HCT116 (cell line): ENCODE measurements around the gene PTTG1IP. TPM values are rescaled to one million over a fixed set of nuclear protein-coding genes. Genes with fewer than 3 reads are reported as not detected.

Source experiments
- ATAC-seq: fragments of 200-7000 bp; cut with Tn5 transposase; 2 replicates; pipeline ENCODE4 v1.9.1; 2020; ENCODE audit warnings: mild to moderate bottlenecking, moderate library complexity
- BruUV-seq: library from RNA; stranded (reverse); fragments of 400-500 nt; replicated peaks from 2 replicates; lab custom pipeline; 2021; lab: Mats Ljungman, UMichigan
- CTCF ChIA-PET: fragments of 300-600 bp; sonication (Branson Sonifier 250); formaldehyde crosslinking; loops from one replicate; lab custom pipeline; 2021; ENCODE audit warnings: antibody characterized with exemption; lab: Charles Lee
- POLR2A ChIA-PET: fragments of 300-600, 350-600 bp; sonication (Branson Sonifier 250); formaldehyde crosslinking; loops from one replicate; lab custom pipeline; 2021; ENCODE audit warnings: antibody characterized with exemption; lab: Charles Lee
- RAD21 ChIA-PET, 2 experiments: fragments of 300-600 bp; sonication (Branson Sonifier 250); formaldehyde crosslinking; loops; one replicate each; lab custom pipeline; 2023; ENCODE audit warnings: low total read pairs in 2 of 2; ENCODE audit not compliant: uncharacterized antibody in 2 of 2, unreplicated experiment in 2 of 2, low non-redundant PET in 1 of 2; lab: Charles Lee
- DNase-seq: peaks from one replicate; pipeline ENCODE4 v3.0.0-alpha.2; 2010; ENCODE audit warnings: low read depth, low spot score
- H2AFZ ChIP-seq: fragments of 200-600 bp; shearing (Covaris generic), sonication (generic); 2 replicates; pipeline ENCODE4 v1.6.1; 2017; ENCODE audit warnings: low read depth, mixed run types, mixed read lengths, antibody characterized with exemption, low read length; ENCODE audit not compliant: poor library complexity, severe bottlenecking
- H3K27ac ChIP-seq: 2 replicates; pipeline ENCODE4 v1.5.1; 2012; ENCODE audit warnings: low read depth, low read length
- H3K27me3 ChIP-seq: fragments of 200-600 bp; sonication (generic); 2 replicates; pipeline ENCODE4 v1.6.1; 2016; ENCODE audit warnings: mixed run types, low read length, mixed read lengths; ENCODE audit not compliant: insufficient read depth
- H3K36me3 ChIP-seq, 2 experiments: fragments of 200-500 bp in 1 of 2; fragments of 200-600 bp in 1 of 2; sonication (Bioruptor generic) in 1 of 2; sonication (generic) in 1 of 2; 2 replicates each; pipeline versions ENCODE4 v1.5.1 to v1.6.1; 2014 to 2016; ENCODE audit warnings: low read length in 2 of 2, inconsistent platforms in 1 of 2, mixed read lengths in 1 of 2, mixed run types in 1 of 2; ENCODE audit not compliant: insufficient read depth in 2 of 2, control insufficient read depth in 1 of 2
- H3K4me1 ChIP-seq, 2 experiments: fragments of 200-600 bp in 1 of 2; sonication (generic) in 1 of 2; 2 replicates each; pipeline versions ENCODE4 v1.5.1 to v1.6.1; 2012 to 2017; ENCODE audit warnings: low read length in 2 of 2, inconsistent platforms in 1 of 2, mild to moderate bottlenecking in 1 of 2, mixed read lengths in 1 of 2, mixed run types in 1 of 2, moderate library complexity in 1 of 2; ENCODE audit not compliant: insufficient read depth in 2 of 2, control insufficient read depth in 1 of 2
- H3K4me2 ChIP-seq: fragments of 200-600 bp; sonication (generic); 2 replicates; pipeline ENCODE4 v1.6.1; 2017; ENCODE audit warnings: mixed run types, low read length, mixed read lengths
- H3K4me3 ChIP-seq, 2 experiments: fragments of 200-600 bp in 1 of 2; sonication (generic) in 1 of 2; replicated peaks in 1 of 2; 2 replicates each; pipeline ENCODE4 v1.5.1; 2011 to 2016; ENCODE audit warnings: low read length in 2 of 2, control low read depth in 1 of 2, low read depth in 1 of 2, mild to moderate bottlenecking in 1 of 2, mixed read lengths in 1 of 2, mixed run types in 1 of 2
- H3K79me2 ChIP-seq: fragments of 200-600 bp; sonication (generic); 2 replicates; pipeline ENCODE4 v1.6.1; 2017; ENCODE audit warnings: mild to moderate bottlenecking, mixed run types, low read length, moderate library complexity, mixed read lengths; ENCODE audit not compliant: insufficient read depth
- H3K9ac ChIP-seq: fragments of 200-600 bp; sonication (generic); 2 replicates; pipeline ENCODE4 v1.6.1; 2016; ENCODE audit warnings: low read length, mixed read lengths
- H3K9me2 ChIP-seq: fragments of 200-600 bp; sonication (generic), shearing (Covaris generic); 2 replicates; pipeline ENCODE4 v1.6.1; 2017; ENCODE audit warnings: mixed run types, mild to moderate bottlenecking, moderate library complexity; ENCODE audit not compliant: insufficient read depth
- H3K9me3 ChIP-seq, 2 experiments: fragments of 200-500 bp in 1 of 2; fragments of 200-600 bp in 1 of 2; sonication (Bioruptor generic) in 1 of 2; sonication (generic) in 1 of 2; 2 replicates each; pipeline ENCODE4 v1.6.1; 2014 to 2017; ENCODE audit warnings: low read length in 2 of 2, mixed read lengths in 2 of 2, inconsistent platforms in 1 of 2, low read depth in 1 of 2, mild to moderate bottlenecking in 1 of 2, mixed run types in 1 of 2, moderate library complexity in 1 of 2; ENCODE audit not compliant: control insufficient read depth in 1 of 2, insufficient read depth in 1 of 2
- H4K20me1 ChIP-seq: fragments of 200-600 bp; sonication (generic), shearing (Covaris generic); 2 replicates; pipeline ENCODE4 v1.6.1; 2017; ENCODE audit warnings: mixed run types, mild to moderate bottlenecking, moderate library complexity; ENCODE audit not compliant: insufficient read depth
- ELF1 ChIP-seq: IDR thresholded peaks from 2 replicates; pipeline ENCODE4 v1.6.1; 2012; ENCODE audit warnings: low read depth, borderline replicate concordance
- EZH2 ChIP-seq: fragments of 200-600 bp; sonication (generic); IDR thresholded peaks from 2 replicates; pipeline ENCODE4 v1.6.1; 2017; ENCODE audit warnings: antibody characterized with exemption, mixed run types
- POLR2AphosphoS5 ChIP-seq: IDR thresholded peaks from 2 replicates; pipeline ENCODE4 v1.6.1; 2011; ENCODE audit warnings: mild to moderate bottlenecking, low read depth, low read length, moderate library complexity
- RAD21 ChIP-seq: IDR thresholded peaks from 2 replicates; pipeline ENCODE4 v1.6.1; 2012; ENCODE audit warnings: low read depth, mild to moderate bottlenecking
- SP1 ChIP-seq: IDR thresholded peaks from 2 replicates; pipeline ENCODE4 v1.6.1; 2012; ENCODE audit warnings: low read depth
- TCF7L2 ChIP-seq: IDR thresholded peaks from 2 replicates; pipeline ENCODE4 v1.7.0; 2011; ENCODE audit warnings: borderline replicate concordance, inconsistent platforms; ENCODE audit not compliant: insufficient read depth, insufficient read length; ENCODE audit errors: extremely low read depth
- YY1 ChIP-seq: IDR thresholded peaks from 2 replicates; pipeline ENCODE4 v1.6.1; 2011; ENCODE audit warnings: low read length, low read depth, moderate library complexity, mild to moderate bottlenecking; ENCODE audit not compliant: insufficient replicate concordance; ENCODE audit errors: extremely low read depth
- ZFX ChIP-seq: fragments of 450-650 bp; IDR thresholded peaks from 2 replicates; pipeline ENCODE4 v1.6.1; 2017
- intact Hi-C: fragments of 100-400 bp; cut with micrococcal nuclease; formaldehyde crosslinking; loops from 2 replicates; pipeline ENCODE4 v1.10.0; 2022
- total RNA-seq: library from RNA; stranded (reverse); gene quantifications from one replicate; pipeline ENCODE4 v1.2.1, GENCODE V29; 2021; ENCODE audit not compliant: unreplicated experiment
- TF ChIP-seq, protein P1 (sequence below), 3 experiments: fragments of 200-600 bp in 1 of 3; sonication (generic) in 1 of 3; IDR thresholded peaks in 2 of 3; conservative IDR thresholded peaks in 1 of 3; 2 replicates each; pipeline ENCODE4 v1.5.1; 2012 to 2017; ENCODE audit warnings: low read depth in 2 of 3, low read length in 2 of 3, antibody characterized with exemption in 1 of 3, borderline replicate concordance in 1 of 3, control low read depth in 1 of 3, mild to moderate bottlenecking in 1 of 3, mixed read lengths in 1 of 3, mixed run types in 1 of 3, moderate library complexity in 1 of 3; ENCODE audit not compliant: insufficient read depth in 1 of 3
- TF ChIP-seq, protein P2 (sequence below): IDR thresholded peaks from 2 replicates; pipeline ENCODE4 v1.6.1; 2012; ENCODE audit warnings: low read depth
- TF ChIP-seq, protein P3 (sequence below): IDR thresholded peaks from 2 replicates; pipeline ENCODE4 v1.6.1; 2012
- TF ChIP-seq, protein P4 (sequence below): IDR thresholded peaks from 2 replicates; pipeline ENCODE4 v1.6.1; 2011; ENCODE audit warnings: mild to moderate bottlenecking, low read length, moderate library complexity; ENCODE audit not compliant: insufficient replicate concordance; ENCODE audit errors: extremely low read depth
- TF ChIP-seq, protein P5 (sequence below): IDR thresholded peaks from 2 replicates; pipeline ENCODE4 v1.6.1; 2012

The PTTG1IP gene
- total RNA-seq, 1 experiment from 2014 or later, result 83.4 TPM

DNA sequence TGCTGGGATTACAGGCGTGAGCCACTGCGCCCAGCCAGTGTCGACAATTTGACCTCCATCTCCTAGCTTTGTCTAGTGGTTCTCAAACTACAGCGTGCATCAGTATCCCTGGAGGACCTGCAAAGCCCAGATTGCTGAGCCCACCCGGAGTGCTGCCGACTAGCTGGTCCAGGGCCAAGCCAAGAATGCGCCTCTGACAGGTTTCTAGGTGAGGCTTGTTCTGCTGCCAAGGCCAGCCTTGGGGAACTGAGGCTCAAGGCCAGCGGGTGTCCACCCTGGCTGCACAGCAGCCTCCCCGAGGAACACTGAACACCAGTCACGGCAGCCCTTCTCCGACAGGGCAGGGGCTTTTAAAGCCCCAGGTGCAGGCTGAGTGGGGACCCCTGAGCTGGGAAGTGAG lies 9.8 kb upstream of the PTTG1IP start:
- ChIA-PET POLR2A (interaction anchor here (1.2 kb wide), 1 partner anchor 10 kb away, joined by 6 read pairs; the partner anchor contains the start of gene PTTG1IP), CTCF (no interaction called here)
- ATAC-seq (no peak), DNase-seq (no peak)
- Histone ChIP-seq H3K4me2 (no peak overlapping the region), H3K4me3 (no peak overlapping the region), H3K27me3 (peaks cover 4% of the 10 kb centered on the region; the same call in 1 of the 2 replicates), H3K36me3 (no peaks in the 10 kb centered on the region), H2AFZ (no peak overlapping the region), H3K9me3 (no peaks in the 10 kb centered on the region), H3K9ac (no peak overlapping the region), H4K20me1 (no peaks in the 10 kb centered on the region)
- intact Hi-C loops, result no loop called here
- no TSS peak for BruUV-seq
- TF ChIP-seq, protein P1, sequence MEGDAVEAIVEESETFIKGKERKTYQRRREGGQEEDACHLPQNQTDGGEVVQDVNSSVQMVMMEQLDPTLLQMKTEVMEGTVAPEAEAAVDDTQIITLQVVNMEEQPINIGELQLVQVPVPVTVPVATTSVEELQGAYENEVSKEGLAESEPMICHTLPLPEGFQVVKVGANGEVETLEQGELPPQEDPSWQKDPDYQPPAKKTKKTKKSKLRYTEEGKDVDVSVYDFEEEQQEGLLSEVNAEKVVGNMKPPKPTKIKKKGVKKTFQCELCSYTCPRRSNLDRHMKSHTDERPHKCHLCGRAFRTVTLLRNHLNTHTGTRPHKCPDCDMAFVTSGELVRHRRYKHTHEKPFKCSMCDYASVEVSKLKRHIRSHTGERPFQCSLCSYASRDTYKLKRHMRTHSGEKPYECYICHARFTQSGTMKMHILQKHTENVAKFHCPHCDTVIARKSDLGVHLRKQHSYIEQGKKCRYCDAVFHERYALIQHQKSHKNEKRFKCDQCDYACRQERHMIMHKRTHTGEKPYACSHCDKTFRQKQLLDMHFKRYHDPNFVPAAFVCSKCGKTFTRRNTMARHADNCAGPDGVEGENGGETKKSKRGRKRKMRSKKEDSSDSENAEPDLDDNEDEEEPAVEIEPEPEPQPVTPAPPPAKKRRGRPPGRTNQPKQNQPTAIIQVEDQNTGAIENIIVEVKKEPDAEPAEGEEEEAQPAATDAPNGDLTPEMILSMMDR (IDR thresholded peaks at IDR 0.05 in 2 of 3, conservative IDR thresholded peaks at IDR 0.05 in 1 of 3; ENCODE audit: borderline replicate concordance in 1 of 3, insufficient read depth in 1 of 3, low read depth in 2 of 3, low read length in 2 of 3), result no peak
- TF ChIP-seq ZFX (no peak), SP1 (no peak), POLR2AphosphoS5 (no peak), ELF1 (no peak), TCF7L2 (no peak), YY1 (no peak), RAD21 (no peak), EZH2 (no peak)
- TF ChIP-seq, protein P2, sequence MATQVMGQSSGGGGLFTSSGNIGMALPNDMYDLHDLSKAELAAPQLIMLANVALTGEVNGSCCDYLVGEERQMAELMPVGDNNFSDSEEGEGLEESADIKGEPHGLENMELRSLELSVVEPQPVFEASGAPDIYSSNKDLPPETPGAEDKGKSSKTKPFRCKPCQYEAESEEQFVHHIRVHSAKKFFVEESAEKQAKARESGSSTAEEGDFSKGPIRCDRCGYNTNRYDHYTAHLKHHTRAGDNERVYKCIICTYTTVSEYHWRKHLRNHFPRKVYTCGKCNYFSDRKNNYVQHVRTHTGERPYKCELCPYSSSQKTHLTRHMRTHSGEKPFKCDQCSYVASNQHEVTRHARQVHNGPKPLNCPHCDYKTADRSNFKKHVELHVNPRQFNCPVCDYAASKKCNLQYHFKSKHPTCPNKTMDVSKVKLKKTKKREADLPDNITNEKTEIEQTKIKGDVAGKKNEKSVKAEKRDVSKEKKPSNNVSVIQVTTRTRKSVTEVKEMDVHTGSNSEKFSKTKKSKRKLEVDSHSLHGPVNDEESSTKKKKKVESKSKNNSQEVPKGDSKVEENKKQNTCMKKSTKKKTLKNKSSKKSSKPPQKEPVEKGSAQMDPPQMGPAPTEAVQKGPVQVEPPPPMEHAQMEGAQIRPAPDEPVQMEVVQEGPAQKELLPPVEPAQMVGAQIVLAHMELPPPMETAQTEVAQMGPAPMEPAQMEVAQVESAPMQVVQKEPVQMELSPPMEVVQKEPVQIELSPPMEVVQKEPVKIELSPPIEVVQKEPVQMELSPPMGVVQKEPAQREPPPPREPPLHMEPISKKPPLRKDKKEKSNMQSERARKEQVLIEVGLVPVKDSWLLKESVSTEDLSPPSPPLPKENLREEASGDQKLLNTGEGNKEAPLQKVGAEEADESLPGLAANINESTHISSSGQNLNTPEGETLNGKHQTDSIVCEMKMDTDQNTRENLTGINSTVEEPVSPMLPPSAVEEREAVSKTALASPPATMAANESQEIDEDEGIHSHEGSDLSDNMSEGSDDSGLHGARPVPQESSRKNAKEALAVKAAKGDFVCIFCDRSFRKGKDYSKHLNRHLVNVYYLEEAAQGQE, result no peak
- TF ChIP-seq, protein P3, sequence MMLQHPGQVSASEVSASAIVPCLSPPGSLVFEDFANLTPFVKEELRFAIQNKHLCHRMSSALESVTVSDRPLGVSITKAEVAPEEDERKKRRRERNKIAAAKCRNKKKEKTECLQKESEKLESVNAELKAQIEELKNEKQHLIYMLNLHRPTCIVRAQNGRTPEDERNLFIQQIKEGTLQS, result no peak
- TF ChIP-seq, protein P4, sequence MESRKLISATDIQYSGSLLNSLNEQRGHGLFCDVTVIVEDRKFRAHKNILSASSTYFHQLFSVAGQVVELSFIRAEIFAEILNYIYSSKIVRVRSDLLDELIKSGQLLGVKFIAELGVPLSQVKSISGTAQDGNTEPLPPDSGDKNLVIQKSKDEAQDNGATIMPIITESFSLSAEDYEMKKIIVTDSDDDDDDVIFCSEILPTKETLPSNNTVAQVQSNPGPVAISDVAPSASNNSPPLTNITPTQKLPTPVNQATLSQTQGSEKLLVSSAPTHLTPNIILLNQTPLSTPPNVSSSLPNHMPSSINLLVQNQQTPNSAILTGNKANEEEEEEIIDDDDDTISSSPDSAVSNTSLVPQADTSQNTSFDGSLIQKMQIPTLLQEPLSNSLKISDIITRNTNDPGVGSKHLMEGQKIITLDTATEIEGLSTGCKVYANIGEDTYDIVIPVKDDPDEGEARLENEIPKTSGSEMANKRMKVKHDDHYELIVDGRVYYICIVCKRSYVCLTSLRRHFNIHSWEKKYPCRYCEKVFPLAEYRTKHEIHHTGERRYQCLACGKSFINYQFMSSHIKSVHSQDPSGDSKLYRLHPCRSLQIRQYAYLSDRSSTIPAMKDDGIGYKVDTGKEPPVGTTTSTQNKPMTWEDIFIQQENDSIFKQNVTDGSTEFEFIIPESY, result no peak
- TF ChIP-seq, protein P5, sequence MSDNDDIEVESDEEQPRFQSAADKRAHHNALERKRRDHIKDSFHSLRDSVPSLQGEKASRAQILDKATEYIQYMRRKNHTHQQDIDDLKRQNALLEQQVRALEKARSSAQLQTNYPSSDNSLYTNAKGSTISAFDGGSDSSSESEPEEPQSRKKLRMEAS, result no peak
- TF ChIP-seq, all 23 proteins: peak for 0
- H3K27ac ChIP-seq, result no peak overlapping the region
- no peaks in the 10 kb centered on the region for H3K79me2 ChIP-seq
- H3K9me2 ChIP-seq, result no peaks in the 10 kb centered on the region
- RAD21 ChIA-PET, result interaction anchor here in 1 of 2 experiments (0.6 kb wide), 1 partner anchor 45 kb away, joined by 4 read pairs; no protein-coding TSS in a partner anchor
- peaks cover 0 to 3% of the 10 kb centered on the region in 2 experiments; a peak in 1 of 4 replicates for H3K4me1 ChIP-seq
